Glomerular visceral epithelial cell (primary cell): ENCODE measurements around the gene ALDH3A1.

Source experiments
- DNase-seq: peaks from one replicate; pipeline ENCODE4 v3.0.0-alpha.2; 2016; ENCODE audit errors: extremely low spot score

ALDH3A1 gene

DNA sequence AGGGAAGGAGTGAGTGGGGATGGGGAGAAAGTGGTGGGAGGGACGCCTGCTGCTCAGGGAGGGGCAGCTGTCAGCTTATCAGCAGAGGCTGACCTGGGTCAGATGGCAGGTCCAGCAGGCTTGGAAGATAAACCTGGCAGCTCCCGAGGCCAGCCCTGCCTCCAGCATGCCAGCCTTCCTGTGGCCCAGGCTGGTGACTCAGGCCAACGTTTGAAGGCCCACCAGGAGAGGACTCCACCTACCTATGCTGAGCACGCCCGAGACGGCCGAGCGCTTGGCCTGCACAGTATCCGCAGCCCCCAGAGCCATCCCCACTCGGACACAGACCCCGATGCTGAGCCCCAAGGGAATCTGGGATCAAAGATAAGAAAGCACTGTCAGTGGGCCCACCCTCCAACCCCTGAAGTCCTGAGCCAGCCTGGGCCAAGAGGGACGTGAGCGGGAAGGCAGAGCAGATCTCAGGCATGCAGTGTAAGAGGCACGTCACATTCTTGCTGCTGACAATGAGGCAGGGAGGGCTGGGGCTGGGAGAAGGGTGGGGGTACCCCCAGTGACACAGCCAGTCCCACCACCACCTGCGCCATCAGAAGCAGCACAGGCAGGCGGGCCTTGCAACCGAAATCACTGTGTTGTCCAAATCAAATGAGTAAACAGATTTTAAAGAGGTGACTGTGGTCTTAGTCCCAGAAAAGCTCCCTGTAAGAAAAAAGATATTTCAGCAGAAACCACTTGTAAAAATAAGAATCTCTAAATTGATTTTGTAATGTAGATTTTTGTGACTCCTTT, 44.1 kb downstream of the ALDH3A1 start:
- DNase-seq, result no peak

DNA sequence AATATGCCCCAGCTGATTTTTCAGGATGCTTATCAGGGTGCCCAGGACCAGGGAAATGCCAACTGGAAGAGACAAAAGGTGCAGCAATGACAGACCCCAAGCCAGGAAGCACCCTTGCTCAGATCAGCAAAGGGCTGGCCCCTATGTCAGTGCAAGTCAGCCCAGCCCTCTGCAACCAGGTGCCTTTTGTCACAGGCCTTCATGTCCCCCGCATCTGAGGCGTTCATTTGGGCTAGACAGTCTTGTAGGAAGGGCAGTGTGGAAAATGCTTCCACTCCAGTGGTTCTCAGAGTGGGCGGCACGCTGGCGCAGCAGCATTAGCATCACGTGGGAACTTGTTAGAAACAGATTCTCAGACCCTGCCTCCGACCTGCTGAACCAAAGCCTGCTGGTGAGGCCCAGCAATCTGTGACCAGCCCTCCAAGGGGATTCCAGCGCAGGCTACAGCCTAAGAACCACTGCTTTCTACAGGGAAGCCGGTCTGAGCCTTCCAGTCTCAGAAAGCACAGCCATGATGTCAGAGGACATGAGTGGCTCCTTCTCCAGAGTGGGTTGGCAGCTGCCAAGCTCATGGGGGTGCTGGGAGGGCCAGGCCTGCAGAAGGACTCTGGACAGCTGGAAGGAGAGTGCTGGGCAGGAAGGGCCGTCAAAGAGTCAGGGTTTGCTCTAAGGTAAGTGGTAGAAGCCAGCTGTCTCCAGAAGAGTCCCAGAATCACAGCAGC, 44.8 kb downstream of the ALDH3A1 start:
- DNase-seq, result no peak

DNA sequence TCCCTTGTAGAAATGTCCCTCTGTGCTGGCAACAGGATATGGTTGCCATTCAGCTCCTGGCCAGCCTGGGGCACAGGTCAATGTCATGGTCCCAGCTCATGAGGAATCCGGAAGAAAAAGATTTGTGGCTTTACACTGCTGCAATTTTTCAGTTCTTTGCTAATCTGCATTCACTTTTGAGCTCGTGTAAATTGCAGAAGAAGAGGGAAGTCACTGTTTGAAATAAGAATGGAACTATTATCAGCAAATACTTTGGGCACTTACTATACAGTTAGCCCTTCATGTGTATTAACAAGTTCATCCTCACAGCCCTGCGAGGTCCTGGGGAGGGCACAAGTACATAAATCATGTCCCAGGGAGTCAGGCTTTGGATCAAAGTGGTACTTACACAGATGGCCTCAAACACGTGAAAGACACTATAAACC, 45.9 kb downstream of the ALDH3A1 start:
- DNase-seq, result peak; percentile 7
